NCI-H1436 (cell line): ENCODE data around the gene GSG1L.

Experiments used
- DNase-seq: peaks from one replicate; lab custom pipeline; 2025; lab: John Stamatoyannopoulos, UW

The GSG1L gene

GRCh38 chr16:27847030-27847550, 216.4 kb downstream of the GSG1L start:
- no peak for DNase-seq

- no peak for DNase-seq
These were observed 218.7 kb downstream of the GSG1L start for GRCh38 chr16:27844826-27845225.

GRCh38 chr16:27843800-27844199, 219.7 kb downstream of the GSG1L start:
- no peak for DNase-seq

- no peak for DNase-seq
These were observed 221.6 kb downstream of the GSG1L start for GRCh38 chr16:27841911-27842310.

GRCh38 chr16:27841061-27841801, 222.3 kb downstream of the GSG1L start:
- DNase-seq: no peak

GRCh38 chr16:27840311-27841060, 223.0 kb downstream of the GSG1L start:
- DNase-seq: no peak

- no peak for DNase-seq
These were observed 224.1 kb downstream of the GSG1L start for GRCh38 chr16:27839419-27839818.

- DNase-seq: no peak
These were observed 224.9 kb downstream of the GSG1L start for GRCh38 chr16:27838536-27839175.

GRCh38 chr16:27829975-27830374, 233.5 kb downstream of the GSG1L start:
- DNase-seq: no peak

GRCh38 chr16:27828671-27829070, 234.8 kb downstream of the GSG1L start:
- DNase-seq: no peak

- no peak for DNase-seq
These were observed 235.7 kb downstream of the GSG1L start for GRCh38 chr16:27827765-27828164.

GRCh38 chr16:27826893-27827289, 236.6 kb downstream of the GSG1L start:
- DNase-seq: no peak

GRCh38 chr16:27826081-27826892, 237.2 kb downstream of the GSG1L start:
- DNase-seq: no peak

- DNase-seq: no peak
These were observed 238.7 kb downstream of the GSG1L start for GRCh38 chr16:27824786-27825185.

GRCh38 chr16:27824006-27824405, 239.5 kb downstream of the GSG1L start:
- DNase-seq: no peak

- DNase-seq: no peak
These were observed 240.1 kb downstream of the GSG1L start for GRCh38 chr16:27823421-27823820.

- peak; percentile 6 for DNase-seq
These were observed 240.5 kb downstream of the GSG1L start for GRCh38 chr16:27822996-27823395.

GRCh38 chr16:27822529-27822928, 241.0 kb downstream of the GSG1L start:
- no peak for DNase-seq

GRCh38 chr16:27820646-27821345, 242.7 kb downstream of the GSG1L start:
- DNase-seq: no peak

- DNase-seq: no peak
These were observed 243.5 kb downstream of the GSG1L start for GRCh38 chr16:27819881-27820610.

GRCh38 chr16:27819356-27819755, 244.2 kb downstream of the GSG1L start:
- no peak for DNase-seq
